HepG2 (cell line): ENCODE measurements around the gene RSRC2. TPM values are rescaled to one million over a fixed set of nuclear protein-coding genes. Genes with fewer than 3 reads are reported as not detected.

Experiments used
- ATAC-seq: fragments of 200-7000 bp; cut with Tn5 transposase; 3 replicates; pipeline ENCODE4 v1.9.1; 2020; ENCODE audit warnings: mild to moderate bottlenecking, moderate library complexity
- BruUV-seq: library from RNA; stranded (reverse); fragments of 400-500 nt; replicated peaks from 2 replicates; lab custom pipeline; 2021; lab: Mats Ljungman, UMichigan
- CTCF ChIA-PET: fragments of 300-600 bp; formaldehyde crosslinking; extraction: SDS; loops from one replicate; lab custom pipeline; 2021; ENCODE audit warnings: low total read pairs, inconsistent platforms, low intra/inter-chr PET ratio; lab: Yijun Ruan, JAX
- POLR2A ChIA-PET: fragments of 350-600 bp; sonication (Branson Sonifier 250); formaldehyde crosslinking; loops from one replicate; lab custom pipeline; 2020; ENCODE audit warnings: antibody characterized with exemption, inconsistent platforms; lab: Yijun Ruan, JAX
- DNase-seq: peaks from one replicate; pipeline ENCODE4 v3.0.0-alpha.2; 2015; ENCODE audit warnings: low spot score
- FAIRE-seq: peaks from 3 replicates; lab custom pipeline; 2011; peaks lifted over from hg19 to GRCh38; lab: Jason Lieb, UNC
- H2AFZ ChIP-seq: one replicate; pipeline ENCODE4 v1.6.1; 2011; ENCODE audit warnings: low read length, inconsistent platforms
- H3K27ac ChIP-seq: fragments of 300-600 bp; 3 replicates; pipeline ENCODE4 v1.8.0; 2011; ENCODE audit warnings: mixed run types, mild to moderate bottlenecking, mixed read lengths, low read length, inconsistent platforms; ENCODE audit not compliant: insufficient read depth; ENCODE audit errors: extremely low read length
- H3K27me3 ChIP-seq, 2 experiments: fragments of 200-600 bp in 1 of 2; 2 replicates in 1 of 2; 3 replicates in 1 of 2; pipeline versions ENCODE4 v1.6.0 to v1.8.0; 2011; ENCODE audit warnings: low read length in 2 of 2, mild to moderate bottlenecking in 2 of 2, moderate library complexity in 2 of 2, inconsistent platforms in 1 of 2; ENCODE audit not compliant: insufficient read depth in 2 of 2, control insufficient read depth in 1 of 2
- H3K36me3 ChIP-seq, 2 experiments: fragments of 200-600 bp in 1 of 2; replicated peaks in 1 of 2; 2 replicates in 1 of 2; 3 replicates in 1 of 2; pipeline versions ENCODE4 v1.5.1 to v1.8.0; 2011; ENCODE audit warnings: low read length in 2 of 2, inconsistent platforms in 1 of 2; ENCODE audit not compliant: insufficient read depth in 2 of 2, control insufficient read depth in 1 of 2
- H3K4me1 ChIP-seq: 2 replicates; pipeline ENCODE4 v1.5.1; 2012; ENCODE audit warnings: low read length, inconsistent platforms; ENCODE audit not compliant: insufficient read depth
- H3K4me2 ChIP-seq: 2 replicates; pipeline ENCODE4 v1.6.0; 2011; ENCODE audit warnings: low read depth, low read length, inconsistent platforms
- H3K4me3 ChIP-seq, 3 experiments: fragments of 200-600 bp in 1 of 3; sonication (generic), shearing (Covaris generic) in 1 of 3; replicated peaks in 1 of 3; 2 replicates each; pipeline ENCODE4 v1.5.1; 2011 to 2016; ENCODE audit warnings: low read length in 3 of 3, inconsistent platforms in 2 of 3, low read depth in 2 of 3, mild to moderate bottlenecking in 2 of 3, control low read depth in 1 of 3, mixed read lengths in 1 of 3; ENCODE audit not compliant: insufficient read depth in 1 of 3
- H3K79me2 ChIP-seq: one replicate; pipeline ENCODE4 v1.6.1; 2011; ENCODE audit warnings: low read length, inconsistent platforms; ENCODE audit not compliant: insufficient read depth
- H3K9ac ChIP-seq: 2 replicates; pipeline ENCODE4 v1.6.0; 2011; ENCODE audit warnings: mild to moderate bottlenecking, low read depth, low read length, inconsistent platforms; ENCODE audit not compliant: insufficient read depth
- H3K9me3 ChIP-seq: 2 replicates; pipeline ENCODE4 v1.5.1; 2012; ENCODE audit warnings: mild to moderate bottlenecking, low read length
- H4K20me1 ChIP-seq: 2 replicates; pipeline ENCODE4 v1.6.0; 2011; ENCODE audit warnings: inconsistent platforms, mild to moderate bottlenecking, low read length, moderate library complexity; ENCODE audit not compliant: insufficient read depth
- AGO2 ChIP-seq: fragments of 200-400 bp; formaldehyde crosslinking; optimal IDR thresholded peaks from 2 replicates; pipeline ENCODE3; 2017; ENCODE audit warnings: mild to moderate bottlenecking, low read depth, low read length, moderate library complexity
- CBX1 ChIP-seq: IDR thresholded peaks from one replicate; pipeline ENCODE4 v1.6.1; 2016; ENCODE audit warnings: antibody characterized with exemption, low read depth
- DMAP1 ChIP-seq: IDR thresholded peaks from 2 replicates; pipeline ENCODE4 v1.6.1; 2016
- JUN ChIP-seq: sonication (generic); formaldehyde crosslinking; IDR thresholded peaks from 2 replicates; pipeline ENCODE4 v1.4.0; 2020; ENCODE audit warnings: mild to moderate bottlenecking, missing genetic modification reagents
- MEF2D ChIP-seq: sonication (generic); formaldehyde crosslinking; IDR thresholded peaks from 2 replicates; pipeline ENCODE4 v1.5.1; 2020; ENCODE audit warnings: mild to moderate bottlenecking, missing genetic modification reagents
- NBN ChIP-seq: fragments of 450-650 bp; conservative IDR thresholded peaks from 2 replicates; pipeline ENCODE4 v1.6.1; 2017
- NPAS2 ChIP-seq: sonication (generic); formaldehyde crosslinking; IDR thresholded peaks from 2 replicates; pipeline ENCODE4 v1.8.0; 2022; ENCODE audit warnings: mild to moderate bottlenecking, missing genetic modification reagents, borderline replicate concordance
- PRMT3 ChIP-seq: sonication (generic); formaldehyde crosslinking; IDR thresholded peaks from 2 replicates; pipeline ENCODE4 v1.8.1; 2022; ENCODE audit warnings: low read depth, mild to moderate bottlenecking, moderate library complexity, missing genetic modification reagents, borderline replicate concordance
- SALL1 ChIP-seq: sonication (generic); formaldehyde crosslinking; IDR thresholded peaks from 2 replicates; pipeline ENCODE4 v1.8.0; 2022; ENCODE audit warnings: mild to moderate bottlenecking, missing genetic modification reagents
- TEAD2 ChIP-seq: sonication (generic); formaldehyde crosslinking; IDR thresholded peaks from 2 replicates; pipeline ENCODE4 v1.9.0; 2021; ENCODE audit warnings: missing genetic modification reagents
- THYN1 ChIP-seq: sonication (generic); formaldehyde crosslinking; IDR thresholded peaks from 2 replicates; pipeline ENCODE4 v1.8.1; 2023; ENCODE audit warnings: low read depth, mild to moderate bottlenecking, moderate library complexity, missing genetic modification reagents, borderline replicate concordance
- ZBTB21 ChIP-seq: sonication (generic); formaldehyde crosslinking; IDR thresholded peaks from 2 replicates; pipeline ENCODE4 v1.4.0; 2020; ENCODE audit warnings: missing genetic modification reagents
- ZEB1 ChIP-seq: IDR thresholded peaks from 2 replicates; pipeline ENCODE4 v1.6.1; 2012; ENCODE audit warnings: mild to moderate bottlenecking, low read depth, inconsistent platforms; ENCODE audit not compliant: insufficient replicate concordance
- ZFP41 ChIP-seq: sonication (generic); formaldehyde crosslinking; IDR thresholded peaks from 2 replicates; pipeline ENCODE4 v1.4.0; 2020; ENCODE audit warnings: mild to moderate bottlenecking, missing genetic modification reagents, borderline replicate concordance
- ZNF441 ChIP-seq: sonication (generic); formaldehyde crosslinking; IDR thresholded peaks from 2 replicates; pipeline ENCODE4 v1.7.0; 2021; ENCODE audit warnings: missing genetic modification reagents, borderline replicate concordance
- ZNF670 ChIP-seq: sonication (generic); formaldehyde crosslinking; IDR thresholded peaks from 2 replicates; pipeline ENCODE4 v1.8.0; 2022; ENCODE audit warnings: mild to moderate bottlenecking, missing genetic modification reagents, borderline replicate concordance
- ZNF724P ChIP-seq: sonication (generic); formaldehyde crosslinking; IDR thresholded peaks from 2 replicates; pipeline ENCODE4 v1.8.0; 2022; ENCODE audit warnings: missing genetic modification reagents, borderline replicate concordance
- ZNF788 ChIP-seq: sonication (generic); formaldehyde crosslinking; IDR thresholded peaks from 2 replicates; pipeline ENCODE4 v1.5.0; 2020; ENCODE audit warnings: mild to moderate bottlenecking, missing genetic modification reagents, borderline replicate concordance
- WGBS: methylation state at CpG from one replicate; pipeline ENCODE4 v1.1.6; 2017; ENCODE audit warnings: low lambda C conversion rate; 5-methylcytosine and 5-hydroxymethylcytosine counted together
- in situ Hi-C: cut with HindIII; loops from 2 replicates; pipeline ENCODE4 v1.10.0; 2017; ENCODE audit warnings: low pct_unique_long_range_greater_than_20kb; ENCODE audit not compliant: extremely low pct_ligation_motif_present
- intact Hi-C: fragments of 100-400 bp; cut with micrococcal nuclease; formaldehyde crosslinking; loops from one replicate; pipeline ENCODE4 v1.10.0; 2022; ENCODE audit not compliant: unreplicated experiment
- polyA plus RNA-seq, 8 experiments: library from polyadenylated mRNA; depleted of rRNA in 3 of 8; stranded (reverse) in 7 of 8; unstranded in 1 of 8; fragments of >200 nt; fragmentation: Illumina TruSeq in 4 of 8; extraction: Trizol in 4 of 8; gene quantifications; 2 replicates each; pipeline versions ENCODE4 v1.2.1 to v1.2.3, GENCODE V29; 2011 to 2016; ENCODE audit warnings: low read depth in 4 of 8, missing spikeins in 1 of 8, mixed read lengths in 1 of 8; ENCODE audit not compliant: insufficient read depth in 1 of 8
- total RNA-seq, 5 experiments: library from RNA; depleted of rRNA; stranded (reverse); fragments of >200 nt; fragmentation: Illumina TruSeq; extraction: Trizol; gene quantifications; 2 replicates each; pipeline ENCODE4 v1.2.3, GENCODE V29; 2016; ENCODE audit warnings: low read depth in 1 of 5
- TF ChIP-seq, protein P1 (sequence below): sonication (generic); formaldehyde crosslinking; conservative IDR thresholded peaks from 2 replicates; pipeline ENCODE4 v1.8.1; 2023; ENCODE audit warnings: missing genetic modification reagents
- TF ChIP-seq, protein P2 (sequence below): sonication (generic); formaldehyde crosslinking; IDR thresholded peaks from 2 replicates; pipeline ENCODE4 v1.4.0; 2020; ENCODE audit warnings: missing genetic modification reagents
- TF ChIP-seq, protein P3 (sequence below): sonication (generic); formaldehyde crosslinking; conservative IDR thresholded peaks from 2 replicates; pipeline ENCODE4 v1.8.0; 2022; ENCODE audit warnings: low read depth, missing genetic modification reagents
- TF ChIP-seq, protein P4 (sequence below): sonication (generic); formaldehyde crosslinking; IDR thresholded peaks from 2 replicates; pipeline ENCODE4 v1.4.0; 2020; ENCODE audit warnings: missing genetic modification reagents

Gene RSRC2
- total and polyA plus RNA-seq, 2 of the 13 experiments (the other 11 are each of a cell fraction or from before 2014, with no cell fraction given) = 31.4 to 77.8 TPM

DNA sequence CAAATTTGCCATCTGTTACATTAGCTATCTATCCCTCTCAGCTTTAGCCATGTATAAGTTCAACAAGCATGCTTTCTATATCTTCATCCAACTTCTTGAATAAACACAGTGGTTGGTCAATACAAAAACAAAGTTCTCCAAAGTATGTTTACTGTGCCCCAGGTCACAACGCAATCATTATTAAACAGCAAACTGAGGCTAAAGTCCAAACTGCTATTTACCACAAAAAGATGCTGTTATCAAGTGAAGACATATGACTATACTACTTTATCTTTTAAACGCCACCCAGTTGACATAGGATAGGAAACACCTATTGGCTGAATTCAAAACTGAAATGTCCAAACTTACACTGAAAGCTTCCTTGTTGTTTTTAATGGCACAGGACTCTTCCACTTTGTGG is 37.7 kb downstream of the RSRC2 start:
- Histone ChIP-seq H3K4me2 (peak overlapping the region; percentile 29), H3K27me3 (no peaks in the 10 kb centered on the region), H4K20me1 (0 out of 2 replicates have a peak, but pooled peaks cover 3% of the 10 kb centered on the region), H3K4me1 (peaks cover 94% of the 10 kb centered on the region), H3K36me3 (peaks cover 8 to 36% of the 10 kb centered on the region in 2 experiments), H3K79me2 (peaks cover 10% of the 10 kb centered on the region), H3K9me3 (no peaks in the 10 kb centered on the region), H2AFZ (no peak overlapping the region), H3K27ac (peak overlapping the region; percentile 77), H3K9ac (0 out of 2 replicates have a peak overlapping the region, but pooled peaks have one; percentile 9), H3K4me3 (no peak overlapping the region; a peak in 1 of 6 replicates)
- ChIA-PET CTCF (no interaction called here), POLR2A (interaction anchor here (0.6 to 7.0 kb wide), 9 partner anchors 11 to 117 kb away, joined by 3 to 122 read pairs (median 5); partner anchors contain the start of genes KNTC1, RSRC2 and ZCCHC8)
- in situ Hi-C loops = no loop called here
- FAIRE-seq (peak; percentile 66), ATAC-seq (peak; percentile 65), DNase-seq (peak; percentile 91)
- BruUV-seq = no TSS peak
- 2% methylated on average over 2 of the region's 2 CpGs for WGBS
- intact Hi-C loops = no loop called here
- TF ChIP-seq, protein P1, sequence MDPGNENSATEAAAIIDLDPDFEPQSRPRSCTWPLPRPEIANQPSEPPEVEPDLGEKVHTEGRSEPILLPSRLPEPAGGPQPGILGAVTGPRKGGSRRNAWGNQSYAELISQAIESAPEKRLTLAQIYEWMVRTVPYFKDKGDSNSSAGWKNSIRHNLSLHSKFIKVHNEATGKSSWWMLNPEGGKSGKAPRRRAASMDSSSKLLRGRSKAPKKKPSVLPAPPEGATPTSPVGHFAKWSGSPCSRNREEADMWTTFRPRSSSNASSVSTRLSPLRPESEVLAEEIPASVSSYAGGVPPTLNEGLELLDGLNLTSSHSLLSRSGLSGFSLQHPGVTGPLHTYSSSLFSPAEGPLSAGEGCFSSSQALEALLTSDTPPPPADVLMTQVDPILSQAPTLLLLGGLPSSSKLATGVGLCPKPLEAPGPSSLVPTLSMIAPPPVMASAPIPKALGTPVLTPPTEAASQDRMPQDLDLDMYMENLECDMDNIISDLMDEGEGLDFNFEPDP (CRISPR knock-in tag) = no peak
- TF ChIP-seq, protein P2, sequence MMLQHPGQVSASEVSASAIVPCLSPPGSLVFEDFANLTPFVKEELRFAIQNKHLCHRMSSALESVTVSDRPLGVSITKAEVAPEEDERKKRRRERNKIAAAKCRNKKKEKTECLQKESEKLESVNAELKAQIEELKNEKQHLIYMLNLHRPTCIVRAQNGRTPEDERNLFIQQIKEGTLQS (CRISPR knock-in tag) = no peak
- TF ChIP-seq SALL1 (peak; percentile 72; the same call in 1 of the 2 replicates), TEAD2 (CRISPR knock-in tag) (no peak), JUN (no peak), ZFP41 (no peak), DMAP1 (CRISPR knock-in tag) (0 out of 2 replicates have a peak, but pooled peaks have one; percentile 26), MEF2D (CRISPR knock-in tag) (peak; percentile 70), ZNF724P (no peak), PRMT3 (no peak), AGO2 (no peak), NPAS2 (no peak), ZNF441 (CRISPR knock-in tag) (no peak), ZBTB21 (CRISPR knock-in tag) (no peak), THYN1 (CRISPR knock-in tag) (no peak), ZEB1 (no peak), CBX1 (no peak), ZNF788 (CRISPR knock-in tag) (no peak), NBN (no peak), ZNF670 (CRISPR knock-in tag) (0 out of 2 replicates have a peak, but pooled peaks have one; percentile 50)
- TF ChIP-seq, protein P3, sequence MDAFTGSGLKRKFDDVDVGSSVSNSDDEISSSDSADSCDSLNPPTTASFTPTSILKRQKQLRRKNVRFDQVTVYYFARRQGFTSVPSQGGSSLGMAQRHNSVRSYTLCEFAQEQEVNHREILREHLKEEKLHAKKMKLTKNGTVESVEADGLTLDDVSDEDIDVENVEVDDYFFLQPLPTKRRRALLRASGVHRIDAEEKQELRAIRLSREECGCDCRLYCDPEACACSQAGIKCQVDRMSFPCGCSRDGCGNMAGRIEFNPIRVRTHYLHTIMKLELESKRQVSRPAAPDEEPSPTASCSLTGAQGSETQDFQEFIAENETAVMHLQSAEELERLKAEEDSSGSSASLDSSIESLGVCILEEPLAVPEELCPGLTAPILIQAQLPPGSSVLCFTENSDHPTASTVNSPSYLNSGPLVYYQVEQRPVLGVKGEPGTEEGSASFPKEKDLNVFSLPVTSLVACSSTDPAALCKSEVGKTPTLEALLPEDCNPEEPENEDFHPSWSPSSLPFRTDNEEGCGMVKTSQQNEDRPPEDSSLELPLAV (CRISPR knock-in tag) = no peak
- TF ChIP-seq, protein P4, sequence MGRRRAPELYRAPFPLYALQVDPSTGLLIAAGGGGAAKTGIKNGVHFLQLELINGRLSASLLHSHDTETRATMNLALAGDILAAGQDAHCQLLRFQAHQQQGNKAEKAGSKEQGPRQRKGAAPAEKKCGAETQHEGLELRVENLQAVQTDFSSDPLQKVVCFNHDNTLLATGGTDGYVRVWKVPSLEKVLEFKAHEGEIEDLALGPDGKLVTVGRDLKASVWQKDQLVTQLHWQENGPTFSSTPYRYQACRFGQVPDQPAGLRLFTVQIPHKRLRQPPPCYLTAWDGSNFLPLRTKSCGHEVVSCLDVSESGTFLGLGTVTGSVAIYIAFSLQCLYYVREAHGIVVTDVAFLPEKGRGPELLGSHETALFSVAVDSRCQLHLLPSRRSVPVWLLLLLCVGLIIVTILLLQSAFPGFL (CRISPR knock-in tag) = no peak
